Heart left ventricle (tissue), 13 donors: Measurements from ENCODE around the gene LRP1B.

Source experiments
- POLR2A ChIP-seq, 2 donors: fragments of 450-650 bp; IDR thresholded peaks; one replicate each; pipeline ENCODE4 v1.6.1; 2017; ENCODE audit warnings: antibody characterized with exemption in 2 of 2, mild to moderate bottlenecking in 2 of 2, moderate library complexity in 2 of 2
- TF ChIP-seq, protein P1 (sequence below), 12 donors: fragments of 200-600 bp; sonication (generic) in 4 of 12; IDR thresholded peaks; one replicate each; pipeline versions ENCODE4 v1.5.0 to v1.8.0; 2018 to 2022; ENCODE audit warnings: antibody characterized with exemption in 12 of 12, mild to moderate bottlenecking in 5 of 12
- donor health status: ischemic (EF 13 %, LVEDD 7.1; RV severe dilation, severe dysfunction).
- donor health status: DM: no; HTN: yes; CAD: no.
- donor health status: DM: no; HTN: no; CAD: no.
- donor health status: ischemic (EF 25% LVEDD 6.9; RV normal size, moderate dysfunction).
- donor health status: ischemic (EF 25% LVEDD 5.7; RV mildly dilated, moderate dysfunction).
- donor health status: ischemic (EF 35%, LVEDD 5.7; RV mildly dilated, moderate dysfunction).
- donor health status: nonischemic (EF 11% LVEDD 7.7; RV severe dilation, severe dysfunction).
- donor health status: DM: yes; HTN: yes; CAD: no.
- donor health status: PGD.
- donor health status: ischemic (EF 29% LVEDD 5.4; RV normal size, mild dysfunction).
- donor health status: nonischemic (EF 23%, LVEDD 6.1; RV moderate dilation, normal function).

DNA sequence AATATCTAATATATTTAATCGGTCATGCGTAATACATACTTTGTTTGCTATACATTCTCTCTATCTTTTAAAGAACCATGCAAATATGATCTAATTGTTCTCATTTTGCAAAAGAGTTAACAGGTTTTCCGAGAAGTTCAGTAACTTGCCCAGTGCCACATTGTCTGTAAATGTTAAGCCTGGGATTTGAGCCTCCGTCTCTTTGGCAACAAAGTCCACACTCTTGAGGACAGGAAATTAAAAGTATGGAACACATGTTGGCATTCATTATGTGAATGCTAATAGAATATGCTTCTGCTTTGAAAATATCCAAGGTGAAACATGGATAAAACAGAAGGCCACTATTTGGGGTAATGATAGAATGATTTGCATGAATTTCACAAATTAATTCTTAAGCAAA, 85.2 kb downstream of the LRP1B start:
- TF ChIP-seq, protein P1, sequence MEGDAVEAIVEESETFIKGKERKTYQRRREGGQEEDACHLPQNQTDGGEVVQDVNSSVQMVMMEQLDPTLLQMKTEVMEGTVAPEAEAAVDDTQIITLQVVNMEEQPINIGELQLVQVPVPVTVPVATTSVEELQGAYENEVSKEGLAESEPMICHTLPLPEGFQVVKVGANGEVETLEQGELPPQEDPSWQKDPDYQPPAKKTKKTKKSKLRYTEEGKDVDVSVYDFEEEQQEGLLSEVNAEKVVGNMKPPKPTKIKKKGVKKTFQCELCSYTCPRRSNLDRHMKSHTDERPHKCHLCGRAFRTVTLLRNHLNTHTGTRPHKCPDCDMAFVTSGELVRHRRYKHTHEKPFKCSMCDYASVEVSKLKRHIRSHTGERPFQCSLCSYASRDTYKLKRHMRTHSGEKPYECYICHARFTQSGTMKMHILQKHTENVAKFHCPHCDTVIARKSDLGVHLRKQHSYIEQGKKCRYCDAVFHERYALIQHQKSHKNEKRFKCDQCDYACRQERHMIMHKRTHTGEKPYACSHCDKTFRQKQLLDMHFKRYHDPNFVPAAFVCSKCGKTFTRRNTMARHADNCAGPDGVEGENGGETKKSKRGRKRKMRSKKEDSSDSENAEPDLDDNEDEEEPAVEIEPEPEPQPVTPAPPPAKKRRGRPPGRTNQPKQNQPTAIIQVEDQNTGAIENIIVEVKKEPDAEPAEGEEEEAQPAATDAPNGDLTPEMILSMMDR (IDR thresholded peaks at IDR 0.05) = no peak
- no peak for TF ChIP-seq POLR2A (IDR thresholded peaks at IDR 0.05)
